KOPT-K1 (cell line): Measurements from ENCODE around the gene PHTF1.

Experiments
- H3K27ac ChIP-seq: fragments of 200-600 bp; sonication (generic); 2 replicates; pipeline ENCODE4 v1.5.1; 2016; ENCODE audit warnings: antibody characterized with exemption, mild to moderate bottlenecking, low read depth, low read length; ENCODE audit not compliant: poor library complexity, severe bottlenecking
- H3K36me3 ChIP-seq: fragments of 200-600 bp; sonication (generic); 2 replicates; pipeline ENCODE4 v1.5.1; 2017; ENCODE audit warnings: antibody characterized with exemption, mild to moderate bottlenecking, low read length, moderate library complexity; ENCODE audit not compliant: insufficient read depth
- H3K9me3 ChIP-seq: fragments of 200-600 bp; sonication (generic); 2 replicates; pipeline ENCODE4 v1.5.1; 2017; ENCODE audit warnings: antibody characterized with exemption, low read length, mild to moderate bottlenecking; ENCODE audit not compliant: insufficient read depth, poor library complexity, severe bottlenecking

The PHTF1 gene

GRCh38 chr1:113784104-113784779 is 25.0 kb upstream of the PHTF1 start:
- Histone ChIP-seq H3K27ac (peak overlapping the region; percentile 71), H3K9me3 (no peaks in the 10 kb centered on the region), H3K36me3 (peaks cover 24% of the 10 kb centered on the region)

- Histone ChIP-seq H3K27ac (peak overlapping the region; percentile 71), H3K36me3 (peaks cover 19% of the 10 kb centered on the region), H3K9me3 (no peaks in the 10 kb centered on the region)
These were observed 24.2 kb upstream of the PHTF1 start for GRCh38 chr1:113783254-113784103.

- H3K9me3 ChIP-seq: no peaks in the 10 kb centered on the region
- peak overlapping the region; percentile 71 for H3K27ac ChIP-seq
- peaks cover 18% of the 10 kb centered on the region for H3K36me3 ChIP-seq
These were observed 23.1 kb upstream of the PHTF1 start for GRCh38 chr1:113782406-113782805.

GRCh38 chr1:113780374-113781146 is 21.3 kb upstream of the PHTF1 start:
- Histone ChIP-seq H3K36me3 (peaks cover 22% of the 10 kb centered on the region), H3K27ac (peak overlapping the region; percentile 40), H3K9me3 (no peaks in the 10 kb centered on the region)

- Histone ChIP-seq H3K9me3 (no peaks in the 10 kb centered on the region), H3K27ac (no peak overlapping the region), H3K36me3 (peaks cover 32% of the 10 kb centered on the region)
These were observed 20.3 kb upstream of the PHTF1 start for GRCh38 chr1:113779542-113779941.

GRCh38 chr1:113777561-113777960 is 18.3 kb upstream of the PHTF1 start:
- Histone ChIP-seq H3K36me3 (peaks cover 51% of the 10 kb centered on the region), H3K27ac (no peak overlapping the region), H3K9me3 (no peaks in the 10 kb centered on the region)

GRCh38 chr1:113770031-113770430 is 10.7 kb upstream of the PHTF1 start:
- peaks cover 86% of the 10 kb centered on the region for H3K36me3 ChIP-seq
- H3K9me3 ChIP-seq: no peaks in the 10 kb centered on the region
- no peak overlapping the region for H3K27ac ChIP-seq

- Histone ChIP-seq H3K27ac (no peak overlapping the region), H3K36me3 (peaks cover 86% of the 10 kb centered on the region)
These were observed 10.3 kb upstream of the PHTF1 start for GRCh38 chr1:113769601-113769970.

GRCh38 chr1:113768916-113769600 is 9.8 kb upstream of the PHTF1 start:
- Histone ChIP-seq H3K27ac (no peak overlapping the region), H3K9me3 (no peaks in the 10 kb centered on the region), H3K36me3 (peaks cover 85% of the 10 kb centered on the region)

More at GRCh38 chr1:113769601-113769970, 10.3 kb upstream of the PHTF1 start:
- no peaks in the 10 kb centered on the region for H3K9me3 ChIP-seq

GRCh38 chr1:113765306-113766230 is 6.3 kb upstream of the PHTF1 start:
- Histone ChIP-seq H3K9me3 (no peaks in the 10 kb centered on the region), H3K27ac (no peak overlapping the region), H3K36me3 (peaks cover 80% of the 10 kb centered on the region)

- Histone ChIP-seq H3K36me3 (peaks cover 67% of the 10 kb centered on the region), H3K27ac (no peak overlapping the region), H3K9me3 (no peaks in the 10 kb centered on the region)
These were observed 4.4 kb upstream of the PHTF1 start for GRCh38 chr1:113763661-113764060.

GRCh38 chr1:113761937-113762336 is 2.7 kb upstream of the PHTF1 start:
- H3K9me3 ChIP-seq: no peaks in the 10 kb centered on the region
- no peak overlapping the region for H3K27ac ChIP-seq
- peaks cover 50% of the 10 kb centered on the region for H3K36me3 ChIP-seq

- H3K9me3 ChIP-seq: no peaks in the 10 kb centered on the region
- peaks cover 35% of the 10 kb centered on the region for H3K36me3 ChIP-seq
- H3K27ac ChIP-seq: no peak overlapping the region
These were observed 1.1 kb upstream of the PHTF1 start for GRCh38 chr1:113760102-113761080.
